Lower leg skin (tissue), 3 donors: ENCODE results near the gene WDR89.

Experiments
- POLR2A ChIP-seq, 2 donors: fragments of 450-650 bp; IDR thresholded peaks; one replicate each; pipeline ENCODE4 v1.6.1; 2016 to 2017; ENCODE audit warnings: antibody characterized with exemption in 2 of 2, mild to moderate bottlenecking in 1 of 2, moderate library complexity in 1 of 2
- TF ChIP-seq, protein P1 (sequence below), 3 donors: fragments of 450-650 bp; IDR thresholded peaks; one replicate each; pipeline ENCODE4 v1.5.1; 2016; ENCODE audit warnings: antibody characterized with exemption in 3 of 3, mild to moderate bottlenecking in 3 of 3, moderate library complexity in 2 of 3

DNA sequence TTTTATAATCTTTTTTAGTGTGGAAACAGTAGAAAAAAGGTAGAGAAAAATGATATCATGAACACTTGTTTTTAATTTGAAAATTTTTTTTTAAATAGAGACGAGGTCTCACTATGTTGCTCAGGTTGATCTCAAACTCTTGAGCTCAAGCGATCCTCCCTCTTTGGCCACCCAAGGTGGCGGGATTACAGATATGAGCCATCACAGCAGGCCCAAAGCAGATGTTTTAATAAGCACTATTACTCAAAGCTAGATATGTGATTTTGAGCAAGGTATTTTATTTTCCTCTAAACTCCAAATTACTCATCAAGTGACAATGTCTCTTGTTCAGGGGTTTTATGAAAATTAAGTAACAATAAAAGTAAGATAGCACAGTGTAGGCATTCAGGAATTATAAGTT is 10.7 kb upstream of the WDR89 start:
- TF ChIP-seq, protein P1, sequence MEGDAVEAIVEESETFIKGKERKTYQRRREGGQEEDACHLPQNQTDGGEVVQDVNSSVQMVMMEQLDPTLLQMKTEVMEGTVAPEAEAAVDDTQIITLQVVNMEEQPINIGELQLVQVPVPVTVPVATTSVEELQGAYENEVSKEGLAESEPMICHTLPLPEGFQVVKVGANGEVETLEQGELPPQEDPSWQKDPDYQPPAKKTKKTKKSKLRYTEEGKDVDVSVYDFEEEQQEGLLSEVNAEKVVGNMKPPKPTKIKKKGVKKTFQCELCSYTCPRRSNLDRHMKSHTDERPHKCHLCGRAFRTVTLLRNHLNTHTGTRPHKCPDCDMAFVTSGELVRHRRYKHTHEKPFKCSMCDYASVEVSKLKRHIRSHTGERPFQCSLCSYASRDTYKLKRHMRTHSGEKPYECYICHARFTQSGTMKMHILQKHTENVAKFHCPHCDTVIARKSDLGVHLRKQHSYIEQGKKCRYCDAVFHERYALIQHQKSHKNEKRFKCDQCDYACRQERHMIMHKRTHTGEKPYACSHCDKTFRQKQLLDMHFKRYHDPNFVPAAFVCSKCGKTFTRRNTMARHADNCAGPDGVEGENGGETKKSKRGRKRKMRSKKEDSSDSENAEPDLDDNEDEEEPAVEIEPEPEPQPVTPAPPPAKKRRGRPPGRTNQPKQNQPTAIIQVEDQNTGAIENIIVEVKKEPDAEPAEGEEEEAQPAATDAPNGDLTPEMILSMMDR (IDR thresholded peaks at IDR 0.05): no peak
- TF ChIP-seq POLR2A (IDR thresholded peaks at IDR 0.05): no peak
